HepG2 (cell line): Measurements from ENCODE around the gene XPNPEP1. TPM values are rescaled to one million over a fixed set of nuclear protein-coding genes. Genes with fewer than 3 reads are reported as not detected.

Experiments used
- ATAC-seq: fragments of 200-7000 bp; cut with Tn5 transposase; 3 replicates; pipeline ENCODE4 v1.9.1; 2020; ENCODE audit warnings: mild to moderate bottlenecking, moderate library complexity
- BruUV-seq: library from RNA; stranded (reverse); fragments of 400-500 nt; replicated peaks from 2 replicates; lab custom pipeline; 2021; lab: Mats Ljungman, UMichigan
- CTCF ChIA-PET: fragments of 300-600 bp; formaldehyde crosslinking; extraction: SDS; loops from one replicate; lab custom pipeline; 2021; ENCODE audit warnings: low total read pairs, inconsistent platforms, low intra/inter-chr PET ratio; lab: Yijun Ruan, JAX
- POLR2A ChIA-PET: fragments of 350-600 bp; sonication (Branson Sonifier 250); formaldehyde crosslinking; loops from one replicate; lab custom pipeline; 2020; ENCODE audit warnings: antibody characterized with exemption, inconsistent platforms; lab: Yijun Ruan, JAX
- DNase-seq: peaks from one replicate; pipeline ENCODE4 v3.0.0-alpha.2; 2015; ENCODE audit warnings: low spot score
- FAIRE-seq: peaks from 3 replicates; lab custom pipeline; 2011; peaks lifted over from hg19 to GRCh38; lab: Jason Lieb, UNC
- H2AFZ ChIP-seq: one replicate; pipeline ENCODE4 v1.6.1; 2011; ENCODE audit warnings: low read length, inconsistent platforms
- H3K27ac ChIP-seq: fragments of 300-600 bp; 3 replicates; pipeline ENCODE4 v1.8.0; 2011; ENCODE audit warnings: mixed run types, mild to moderate bottlenecking, mixed read lengths, low read length, inconsistent platforms; ENCODE audit not compliant: insufficient read depth; ENCODE audit errors: extremely low read length
- H3K27me3 ChIP-seq, 2 experiments: fragments of 200-600 bp in 1 of 2; 2 replicates in 1 of 2; 3 replicates in 1 of 2; pipeline versions ENCODE4 v1.6.0 to v1.8.0; 2011; ENCODE audit warnings: low read length in 2 of 2, mild to moderate bottlenecking in 2 of 2, moderate library complexity in 2 of 2, inconsistent platforms in 1 of 2; ENCODE audit not compliant: insufficient read depth in 2 of 2, control insufficient read depth in 1 of 2
- H3K36me3 ChIP-seq, 2 experiments: fragments of 200-600 bp in 1 of 2; replicated peaks in 1 of 2; 2 replicates in 1 of 2; 3 replicates in 1 of 2; pipeline versions ENCODE4 v1.5.1 to v1.8.0; 2011; ENCODE audit warnings: low read length in 2 of 2, inconsistent platforms in 1 of 2; ENCODE audit not compliant: insufficient read depth in 2 of 2, control insufficient read depth in 1 of 2
- H3K4me1 ChIP-seq: 2 replicates; pipeline ENCODE4 v1.5.1; 2012; ENCODE audit warnings: low read length, inconsistent platforms; ENCODE audit not compliant: insufficient read depth
- H3K4me2 ChIP-seq: 2 replicates; pipeline ENCODE4 v1.6.0; 2011; ENCODE audit warnings: low read depth, low read length, inconsistent platforms
- H3K4me3 ChIP-seq, 3 experiments: fragments of 200-600 bp in 1 of 3; sonication (generic), shearing (Covaris generic) in 1 of 3; replicated peaks in 1 of 3; 2 replicates each; pipeline ENCODE4 v1.5.1; 2011 to 2016; ENCODE audit warnings: low read length in 3 of 3, inconsistent platforms in 2 of 3, low read depth in 2 of 3, mild to moderate bottlenecking in 2 of 3, control low read depth in 1 of 3, mixed read lengths in 1 of 3; ENCODE audit not compliant: insufficient read depth in 1 of 3
- H3K79me2 ChIP-seq: one replicate; pipeline ENCODE4 v1.6.1; 2011; ENCODE audit warnings: low read length, inconsistent platforms; ENCODE audit not compliant: insufficient read depth
- H3K9ac ChIP-seq: 2 replicates; pipeline ENCODE4 v1.6.0; 2011; ENCODE audit warnings: mild to moderate bottlenecking, low read depth, low read length, inconsistent platforms; ENCODE audit not compliant: insufficient read depth
- H3K9me3 ChIP-seq: 2 replicates; pipeline ENCODE4 v1.5.1; 2012; ENCODE audit warnings: mild to moderate bottlenecking, low read length
- H4K20me1 ChIP-seq: 2 replicates; pipeline ENCODE4 v1.6.0; 2011; ENCODE audit warnings: inconsistent platforms, mild to moderate bottlenecking, low read length, moderate library complexity; ENCODE audit not compliant: insufficient read depth
- GATAD2A ChIP-seq: IDR thresholded peaks from 2 replicates; pipeline ENCODE4 v1.6.1; 2016
- PHF20 ChIP-seq: sonication (generic); formaldehyde crosslinking; IDR thresholded peaks from 2 replicates; pipeline ENCODE4 v1.5.0; 2020; ENCODE audit warnings: mild to moderate bottlenecking, missing genetic modification reagents
- RELA ChIP-seq: sonication (generic); formaldehyde crosslinking; IDR thresholded peaks from 2 replicates; pipeline ENCODE4 v1.4.0; 2020; ENCODE audit warnings: missing genetic modification reagents
- SKIL ChIP-seq: sonication (generic); formaldehyde crosslinking; IDR thresholded peaks from 2 replicates; pipeline ENCODE4 v1.8.0; 2022; ENCODE audit warnings: missing genetic modification reagents, mild to moderate bottlenecking, moderate library complexity, borderline replicate concordance
- ZBTB40 ChIP-seq, 2 experiments: fragments of 450-650 bp in 1 of 2; sonication (generic) in 1 of 2; formaldehyde crosslinking in 1 of 2; IDR thresholded peaks; 2 replicates each; pipeline versions ENCODE4 v1.6.1 to v1.8.0; 2016 to 2022; ENCODE audit warnings: antibody characterized with exemption in 1 of 2, mild to moderate bottlenecking in 1 of 2, missing genetic modification reagents in 1 of 2
- ZNF224 ChIP-seq: sonication (generic); formaldehyde crosslinking; IDR thresholded peaks from 2 replicates; pipeline ENCODE4 v1.5.0; 2020; ENCODE audit warnings: mild to moderate bottlenecking, missing genetic modification reagents
- WGBS: methylation state at CpG from one replicate; pipeline ENCODE4 v1.1.6; 2017; ENCODE audit warnings: low lambda C conversion rate; 5-methylcytosine and 5-hydroxymethylcytosine counted together
- in situ Hi-C: cut with HindIII; loops from 2 replicates; pipeline ENCODE4 v1.10.0; 2017; ENCODE audit warnings: low pct_unique_long_range_greater_than_20kb; ENCODE audit not compliant: extremely low pct_ligation_motif_present
- intact Hi-C: fragments of 100-400 bp; cut with micrococcal nuclease; formaldehyde crosslinking; loops from one replicate; pipeline ENCODE4 v1.10.0; 2022; ENCODE audit not compliant: unreplicated experiment
- polyA plus RNA-seq, 8 experiments: library from polyadenylated mRNA; depleted of rRNA in 3 of 8; stranded (reverse) in 7 of 8; unstranded in 1 of 8; fragments of >200 nt; fragmentation: Illumina TruSeq in 4 of 8; extraction: Trizol in 4 of 8; gene quantifications; 2 replicates each; pipeline versions ENCODE4 v1.2.1 to v1.2.3, GENCODE V29; 2011 to 2016; ENCODE audit warnings: low read depth in 4 of 8, missing spikeins in 1 of 8, mixed read lengths in 1 of 8; ENCODE audit not compliant: insufficient read depth in 1 of 8
- total RNA-seq, 5 experiments: library from RNA; depleted of rRNA; stranded (reverse); fragments of >200 nt; fragmentation: Illumina TruSeq; extraction: Trizol; gene quantifications; 2 replicates each; pipeline ENCODE4 v1.2.3, GENCODE V29; 2016; ENCODE audit warnings: low read depth in 1 of 5
- TF ChIP-seq, protein P1 (sequence below): sonication (generic); formaldehyde crosslinking; IDR thresholded peaks from 2 replicates; pipeline ENCODE4 v1.8.1; 2023; ENCODE audit warnings: missing genetic modification reagents, mild to moderate bottlenecking, borderline replicate concordance

Gene XPNPEP1
- total and polyA plus RNA-seq, 2 of the 13 experiments (the other 11 are each of a cell fraction or from before 2014, with no cell fraction given) = 30.3 to 55.5 TPM

GRCh38 chr10:109835257-109835656 is 88.1 kb downstream of the XPNPEP1 start:
- Histone ChIP-seq H3K4me2 (no peak overlapping the region), H3K79me2 (no peaks in the 10 kb centered on the region), H4K20me1 (no peaks in the 10 kb centered on the region), H3K36me3 (no peaks in the 10 kb centered on the region), H3K4me1 (no peaks in the 10 kb centered on the region), H3K27ac (no peak overlapping the region), H3K27me3 (no peaks in the 10 kb centered on the region), H3K9ac (no peak overlapping the region), H2AFZ (no peak overlapping the region), H3K9me3 (no peaks in the 10 kb centered on the region), H3K4me3 (no peak overlapping the region)
- FAIRE-seq (no peak), ATAC-seq (no peak), DNase-seq (no peak)
- CTCF ChIA-PET = no interaction called here
- BruUV-seq = no TSS peak
- WGBS = 10% methylated on average over 1 of the region's 1 CpG
- in situ Hi-C loops (no loop called here), intact Hi-C loops (no loop called here)
- POLR2A ChIA-PET = no interaction called here
- TF ChIP-seq GATAD2A (CRISPR knock-in tag) = no peak
- TF ChIP-seq SKIL (CRISPR knock-in tag) = no peak
- no peak for TF ChIP-seq PHF20 (CRISPR knock-in tag)
- TF ChIP-seq RELA (CRISPR knock-in tag) = no peak
- no peak for TF ChIP-seq ZBTB40 (IDR thresholded peaks at IDR 0.05)
- TF ChIP-seq ZBTB40 (CRISPR knock-in tag; IDR thresholded peaks at IDR 0.05) = no peak
- TF ChIP-seq, protein P1, sequence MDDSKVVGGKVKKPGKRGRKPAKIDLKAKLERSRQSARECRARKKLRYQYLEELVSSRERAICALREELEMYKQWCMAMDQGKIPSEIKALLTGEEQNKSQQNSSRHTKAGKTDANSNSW (CRISPR knock-in tag) = no peak
- TF ChIP-seq ZNF224 (CRISPR knock-in tag) = no peak
